Hepatocyte (in vitro differentiated cells): ENCODE data around the gene HSPA4L.

ENCODE experiments used
- CTCF ChIP-seq: fragments of 200-600 bp; sonication (generic); IDR thresholded peaks from 2 replicates; pipeline ENCODE4 v1.5.1; 2016; ENCODE audit warnings: antibody characterized with exemption, mild to moderate bottlenecking; ENCODE audit not compliant: poor library complexity
- EZH2 ChIP-seq: fragments of 200-600 bp; sonication (generic); IDR thresholded peaks from 2 replicates; pipeline ENCODE4 v1.6.1; 2016; ENCODE audit warnings: antibody characterized with exemption, mild to moderate bottlenecking, borderline replicate concordance
- EZH2phosphoT487 ChIP-seq: fragments of 200-600 bp; sonication (generic); IDR thresholded peaks from one replicate; pipeline ENCODE4 v1.6.1; 2018; ENCODE audit warnings: antibody characterized with exemption, mild to moderate bottlenecking, low read depth, moderate library complexity; ENCODE audit not compliant: unreplicated experiment, severe bottlenecking

GRCh38 chr4:127775843-127776242 lies 6.3 kb upstream of the HSPA4L start:
- no peak for TF ChIP-seq EZH2
- no peak for TF ChIP-seq CTCF
- TF ChIP-seq EZH2phosphoT487, result no peak
